Activated CD4-positive, alpha-beta T cell treated with anti-CD3 and anti-CD28 coated beads, Interleukin-2, amount 50 U/mL, for 1 hour (primary cell): ENCODE data around the gene INSYN1.

Source experiments
- DNase-seq: peaks from one replicate; pipeline ENCODE4 v3.0.0-alpha.2; 2020

The INSYN1 gene

DNA sequence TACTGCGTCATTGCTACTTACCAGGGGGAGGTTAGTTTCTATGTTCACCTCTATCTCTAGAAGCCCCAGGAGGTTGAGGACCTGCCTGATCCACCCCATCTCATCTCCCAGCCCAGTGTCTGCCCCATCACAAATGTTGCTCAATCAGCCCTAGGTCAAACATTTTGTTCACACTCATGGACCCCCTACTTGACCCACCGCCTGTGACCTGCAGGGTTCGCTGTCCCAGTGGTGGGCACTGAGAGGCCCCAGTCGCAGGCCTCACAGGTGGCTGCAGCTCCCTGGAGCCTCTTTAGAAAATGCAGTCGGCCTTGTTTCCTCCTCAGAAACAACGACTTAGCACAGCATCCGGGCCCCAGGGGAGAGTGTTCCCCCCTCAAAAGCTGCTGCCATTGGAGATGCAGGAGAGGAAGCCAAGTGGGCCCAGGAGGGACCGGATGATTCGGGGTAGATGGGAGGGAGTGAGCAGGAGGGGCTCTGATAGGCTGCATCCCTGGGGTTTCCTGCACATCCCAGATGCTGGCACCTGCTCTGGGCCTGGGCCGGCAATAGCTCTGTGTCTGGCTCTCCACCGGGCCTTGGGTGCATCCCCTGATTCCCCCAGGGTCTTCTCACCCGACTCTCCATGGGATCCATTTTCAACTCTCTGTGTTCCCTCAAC is 18.4 kb upstream of the INSYN1 start:
- no peak for DNase-seq

DNA sequence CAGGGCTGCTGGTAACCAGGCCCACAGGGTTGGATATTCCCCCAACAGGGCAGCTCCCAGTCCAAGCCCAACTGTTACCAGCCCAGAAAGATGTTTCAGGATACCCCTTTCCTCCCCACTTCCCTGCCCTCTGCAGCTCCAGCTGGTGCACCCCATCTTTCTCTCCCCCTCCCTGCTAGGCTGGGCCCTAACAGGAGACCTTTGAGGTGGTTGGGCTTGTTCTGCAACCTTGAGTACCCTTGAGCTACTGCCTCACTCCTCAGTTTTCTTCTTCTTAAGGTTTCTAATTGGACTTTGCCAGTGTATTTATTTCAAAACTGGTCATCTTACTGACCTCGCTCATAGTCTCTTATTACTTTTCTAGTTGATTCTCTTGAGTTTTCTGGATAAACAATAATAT is 16.9 kb upstream of the INSYN1 start:
- no peak for DNase-seq

DNA sequence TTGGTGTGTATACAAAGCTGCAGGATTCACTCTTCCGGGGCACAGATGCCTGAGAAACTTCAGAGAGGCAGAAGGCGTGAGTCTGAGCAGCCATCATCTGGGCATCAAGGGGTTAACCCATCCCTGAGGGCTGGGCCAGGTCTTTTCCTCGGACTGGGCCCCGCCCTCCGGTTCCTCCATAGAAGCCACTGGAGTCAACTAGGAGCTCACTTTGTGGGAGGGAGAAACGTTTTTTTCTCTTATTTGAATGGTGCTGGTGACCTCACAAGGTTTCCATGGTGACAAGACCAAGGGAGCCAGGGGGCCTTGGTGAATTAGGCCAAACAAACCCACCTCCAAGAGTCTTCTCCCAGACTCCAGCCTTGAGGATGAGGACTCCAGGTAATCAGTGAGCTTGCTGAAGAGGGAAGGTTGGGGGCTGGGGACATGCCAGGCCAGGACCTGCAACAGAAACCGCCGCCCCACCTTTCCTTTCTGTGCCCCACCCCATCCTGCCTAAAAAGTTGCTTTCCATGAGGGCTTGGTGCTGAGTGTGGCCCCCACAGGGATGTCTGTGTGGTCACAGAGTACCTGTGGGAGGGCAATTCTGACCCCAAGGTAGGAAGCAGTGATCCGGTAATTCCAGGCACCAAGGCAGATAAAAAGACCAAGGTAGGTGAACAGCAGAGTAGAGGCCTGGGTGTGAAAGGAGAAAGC is 14.8 kb upstream of the INSYN1 start:
- no peak for DNase-seq

GRCh38 chr15:73766598-73766997 is 13.4 kb upstream of the INSYN1 start:
- no peak for DNase-seq

GRCh38 chr15:73765778-73766177 is 12.6 kb upstream of the INSYN1 start:
- no peak for DNase-seq

DNA sequence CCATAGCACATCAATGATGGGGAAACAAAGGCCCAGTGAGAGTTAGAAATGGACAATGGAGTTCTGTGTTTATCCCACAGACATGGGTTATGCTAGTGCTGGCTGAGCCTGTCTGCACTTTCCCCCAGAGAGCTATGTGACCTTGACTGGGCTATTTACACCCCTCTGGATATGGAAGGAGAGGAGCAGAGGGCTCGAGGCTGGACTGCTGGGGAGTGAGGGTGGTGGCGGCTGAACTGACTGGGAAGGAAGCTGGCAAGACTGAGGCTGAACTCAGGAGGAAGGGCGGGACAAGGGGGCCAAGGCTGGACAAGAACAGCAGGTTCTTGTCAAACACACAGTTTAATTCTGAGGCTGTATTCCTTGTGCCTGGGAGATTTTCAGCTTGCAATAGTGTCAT is 10.8 kb upstream of the INSYN1 start:
- no peak for DNase-seq

DNA sequence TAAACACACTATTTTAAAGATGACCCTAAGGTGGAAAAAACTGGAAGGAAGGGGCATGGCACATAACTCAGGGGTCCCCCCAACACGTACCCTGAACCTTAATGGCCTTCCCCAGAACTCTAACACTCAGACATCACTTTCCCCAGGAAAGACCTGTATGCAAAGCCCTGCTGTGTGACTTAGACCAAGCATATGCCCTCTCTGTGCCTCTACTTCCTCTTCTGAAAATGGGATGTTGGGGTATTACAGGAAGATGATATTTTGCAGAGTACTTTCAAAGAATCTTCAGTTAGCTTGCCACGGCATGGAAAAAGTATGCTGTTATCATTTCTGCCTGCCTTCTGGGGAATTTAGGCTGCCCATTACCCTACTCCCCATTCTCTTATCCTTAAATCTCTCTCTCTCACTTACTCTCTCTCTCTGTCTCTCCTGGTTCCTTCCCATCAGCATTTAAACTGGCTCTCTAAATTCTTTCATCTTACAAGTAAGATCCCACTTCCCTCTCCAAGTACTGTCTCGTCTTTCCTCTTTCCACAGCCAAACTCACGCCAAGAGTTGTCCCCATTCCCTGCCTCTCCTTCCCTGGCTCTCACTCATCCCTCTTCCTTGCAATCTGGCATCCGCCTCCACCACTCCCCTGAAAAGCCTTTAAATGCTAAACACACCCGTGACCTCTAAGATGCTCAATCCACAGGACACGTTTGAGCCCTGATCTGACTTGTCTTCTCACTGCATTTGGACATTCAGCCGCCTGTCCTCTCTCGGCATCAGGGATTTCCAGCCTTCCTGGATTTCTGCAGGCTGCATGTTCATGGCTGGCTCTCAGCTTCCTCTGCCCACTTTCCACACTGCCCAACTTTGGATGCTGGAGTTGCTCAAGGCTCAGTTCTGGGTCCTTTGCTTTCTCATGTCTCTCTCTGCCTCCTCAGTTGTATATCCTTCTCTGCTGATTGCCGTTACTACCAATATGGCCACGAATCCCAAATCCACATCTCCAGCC is 7.5 kb upstream of the INSYN1 start:
- DNase-seq: no peak

DNA sequence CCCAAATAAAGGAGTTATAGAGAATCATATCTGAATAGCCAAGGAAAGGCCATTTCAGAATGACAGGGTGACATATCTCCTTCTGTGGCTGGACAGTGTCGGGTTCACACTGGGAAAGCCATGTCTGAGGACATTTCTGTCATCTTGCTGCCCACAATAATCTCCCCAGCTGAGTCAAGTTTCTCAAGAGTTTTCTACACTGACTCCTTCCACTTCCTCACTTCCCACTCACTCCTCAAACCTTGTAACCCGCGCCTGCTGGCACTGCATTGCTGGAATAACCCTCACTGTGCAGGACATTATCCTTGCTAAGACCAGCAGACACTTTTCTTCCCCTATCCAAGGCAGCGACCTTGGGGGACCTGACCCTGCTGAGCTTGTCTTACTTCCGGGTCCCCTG is 5.3 kb upstream of the INSYN1 start:
- DNase-seq: no peak

DNA sequence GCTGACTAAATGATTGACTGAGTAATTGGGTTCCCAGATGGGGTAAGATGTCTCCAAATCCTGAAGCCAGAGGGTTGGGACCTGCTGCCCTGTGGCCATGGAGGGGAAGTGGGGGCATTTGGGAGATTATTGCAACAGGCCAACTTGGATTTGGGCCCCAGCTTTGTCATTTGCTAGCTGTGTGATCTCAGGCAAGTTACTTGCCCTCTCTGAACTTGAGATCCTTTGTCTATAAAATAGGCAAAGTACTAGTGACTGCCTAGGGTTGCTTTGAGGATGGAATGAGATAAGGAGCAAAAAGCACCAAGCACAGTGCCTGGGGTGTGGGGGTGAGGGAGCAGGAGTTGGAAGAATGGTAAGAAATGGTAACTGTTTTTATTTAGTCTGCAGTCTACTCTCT is 4.4 kb upstream of the INSYN1 start:
- no peak for DNase-seq

GRCh38 chr15:73756947-73757513 is 3.9 kb upstream of the INSYN1 start:
- no peak for DNase-seq

GRCh38 chr15:73756390-73756789 is 3.2 kb upstream of the INSYN1 start:
- no peak for DNase-seq

GRCh38 chr15:73755946-73756345 is 2.8 kb upstream of the INSYN1 start:
- DNase-seq: no peak

- no peak for DNase-seq
Measured at GRCh38 chr15:73755481-73755880, 2.3 kb upstream of the INSYN1 start.

DNA sequence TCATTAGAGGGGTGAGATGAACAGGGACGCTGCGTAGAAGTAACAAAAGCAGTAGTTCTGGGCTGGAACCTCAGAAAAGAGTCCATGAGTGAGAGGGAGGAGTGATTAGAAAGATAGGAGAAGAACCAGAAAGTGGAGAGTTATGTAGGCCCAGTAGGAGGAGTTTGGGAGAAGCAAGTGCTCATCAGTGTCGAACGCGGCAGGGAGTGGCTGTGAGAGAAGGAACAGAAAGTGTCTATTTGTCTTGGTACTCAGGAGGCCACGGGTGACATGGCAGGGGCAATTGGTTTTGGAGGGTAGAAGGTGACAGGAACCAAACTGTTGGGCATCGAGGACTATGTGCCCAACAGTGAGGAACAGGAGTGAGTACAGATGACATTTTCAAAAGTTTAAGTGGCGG is 1.3 kb upstream of the INSYN1 start:
- DNase-seq: no peak

DNA sequence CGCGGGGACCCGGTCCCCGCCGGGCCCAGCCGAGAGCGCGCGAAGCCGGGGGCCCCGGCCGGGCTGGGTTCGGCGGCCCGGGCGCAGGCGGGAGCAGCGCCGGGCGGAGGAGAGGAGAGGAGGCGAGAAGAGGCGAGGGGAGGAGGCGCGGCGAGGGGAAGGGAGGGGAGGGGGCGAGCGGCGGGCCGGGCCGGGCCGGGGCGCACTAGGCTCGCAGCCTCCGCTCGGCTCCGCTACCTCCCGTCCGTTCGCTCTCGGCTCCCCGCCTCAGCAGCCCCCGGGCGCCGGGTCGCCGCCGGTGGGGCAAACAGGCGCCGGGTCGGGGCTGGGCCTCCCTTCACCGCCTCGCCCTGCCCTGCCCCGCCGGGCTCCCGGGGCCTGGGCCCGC is 351 bp downstream of the INSYN1 start:
- no peak for DNase-seq

DNA sequence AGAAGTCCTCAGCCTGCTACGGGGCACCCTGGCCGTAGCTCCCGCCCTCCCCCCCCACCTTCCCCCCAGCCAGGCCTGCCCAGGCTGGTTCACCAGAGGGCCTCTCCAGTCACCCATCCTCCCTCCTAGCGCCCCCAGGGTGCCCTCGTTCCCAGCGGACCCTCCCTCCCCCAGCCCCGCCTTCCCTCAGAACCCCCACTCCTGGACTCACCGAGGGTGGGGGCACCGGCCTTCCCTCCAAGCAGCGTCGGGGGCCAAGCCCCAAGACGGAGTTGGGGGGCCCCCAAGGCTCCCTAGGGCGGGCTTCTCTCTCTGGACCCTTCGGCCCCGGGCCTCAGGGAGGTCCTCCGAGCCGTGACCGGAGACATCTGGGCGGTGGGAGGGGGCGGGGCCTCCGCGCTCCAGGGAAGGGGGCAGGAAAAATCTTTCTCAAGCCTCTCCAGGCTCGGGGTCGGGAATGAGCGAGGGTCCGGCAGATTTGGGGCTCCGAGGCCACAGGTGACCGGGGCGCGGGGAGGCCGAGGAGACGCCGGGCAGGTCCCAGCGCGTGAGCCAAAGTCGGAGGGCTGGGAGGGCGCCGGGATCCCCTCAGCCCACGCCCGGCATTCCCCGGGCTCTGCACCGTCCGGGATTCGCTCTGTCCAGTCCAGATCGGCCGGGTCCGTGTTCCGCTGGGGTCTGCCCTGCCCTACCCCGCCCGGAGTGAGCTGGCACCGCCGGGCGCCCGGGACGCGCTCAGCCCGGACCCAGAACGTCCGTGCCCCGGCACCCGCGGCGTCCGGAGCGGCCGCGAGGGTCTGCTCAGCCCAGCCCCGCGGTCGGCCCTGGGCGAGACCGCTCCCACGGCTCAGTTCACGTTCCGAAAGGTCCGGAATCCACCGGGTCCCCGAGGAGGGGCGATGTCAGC is 999 bp downstream of the INSYN1 start:
- DNase-seq: no peak

- no peak for DNase-seq
Measured at GRCh38 chr15:73751511-73751898, 1.6 kb downstream of the INSYN1 start.

- no peak for DNase-seq
Measured at GRCh38 chr15:73750951-73751350, 2.2 kb downstream of the INSYN1 start.

DNA sequence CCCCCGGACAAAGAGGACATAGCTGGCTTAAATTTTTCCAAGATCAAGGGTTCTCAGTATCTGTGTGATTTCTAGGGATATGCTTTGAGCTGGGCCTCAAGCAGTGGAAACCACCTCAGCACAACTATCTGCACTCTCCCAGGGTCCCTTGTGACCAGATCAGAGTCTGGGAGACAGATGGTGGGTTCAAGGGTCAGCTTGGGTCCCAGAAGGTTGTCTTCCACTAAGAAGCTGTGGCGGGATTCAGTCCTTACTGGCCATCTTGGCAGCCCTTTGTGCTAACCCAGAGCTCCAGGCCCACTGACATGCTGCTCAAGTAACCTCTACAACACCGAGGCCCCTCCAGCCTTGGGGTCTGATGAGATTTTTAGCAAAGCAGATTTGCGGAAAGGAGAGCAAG is 2.7 kb downstream of the INSYN1 start:
- no peak for DNase-seq

DNA sequence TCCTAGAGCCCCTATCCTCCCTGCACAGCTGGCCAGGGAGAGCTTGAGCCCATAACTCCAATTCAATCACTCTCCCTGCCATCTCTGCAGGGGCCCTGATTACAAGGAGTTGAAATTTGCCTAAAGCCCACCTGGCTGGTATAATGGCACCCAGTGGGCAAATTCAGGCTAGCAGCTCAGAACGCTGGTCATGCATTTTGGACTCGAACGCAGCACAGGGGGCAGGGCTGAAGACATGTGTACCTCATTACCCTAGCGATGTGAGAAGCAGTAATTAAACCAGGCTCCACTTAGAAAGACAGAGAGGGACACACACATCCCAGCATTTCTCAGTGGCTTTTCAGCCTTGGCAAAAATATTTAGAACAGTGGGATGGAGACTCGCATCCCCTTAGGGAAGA is 3.2 kb downstream of the INSYN1 start:
- DNase-seq: no peak

- no peak for DNase-seq
Measured at GRCh38 chr15:73749533-73749932, 3.6 kb downstream of the INSYN1 start.

DNA sequence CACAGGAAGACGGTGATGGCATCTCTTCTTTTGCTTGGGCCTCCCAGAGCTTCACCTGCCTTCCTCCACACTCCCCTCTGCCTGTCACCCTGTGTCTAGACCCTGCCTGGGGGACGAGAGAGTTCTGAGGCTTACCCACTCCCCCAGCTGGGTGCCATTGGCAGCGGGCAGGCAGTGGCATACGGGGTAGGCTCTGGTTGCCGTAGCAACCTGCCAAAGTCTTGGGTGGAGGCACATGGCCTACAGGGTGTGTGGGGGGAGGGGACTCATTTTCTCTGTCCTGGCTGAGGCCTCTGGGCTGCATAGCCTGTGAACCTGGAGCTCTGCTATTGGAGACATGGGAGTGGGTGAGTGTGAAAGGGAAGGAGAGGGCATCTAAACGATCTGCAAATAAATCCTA is 4.4 kb downstream of the INSYN1 start:
- no peak for DNase-seq
